Measurements from ENCODE around the gene COL23A1. TPM values are rescaled to one million over a fixed set of nuclear protein-coding genes. Genes with fewer than 3 reads are reported as not detected.

The COL23A1 gene
- total and polyA plus RNA-seq, 2 donors (not counting 1 experiment from before 2014, with no cell fraction given): not detected

DNA sequence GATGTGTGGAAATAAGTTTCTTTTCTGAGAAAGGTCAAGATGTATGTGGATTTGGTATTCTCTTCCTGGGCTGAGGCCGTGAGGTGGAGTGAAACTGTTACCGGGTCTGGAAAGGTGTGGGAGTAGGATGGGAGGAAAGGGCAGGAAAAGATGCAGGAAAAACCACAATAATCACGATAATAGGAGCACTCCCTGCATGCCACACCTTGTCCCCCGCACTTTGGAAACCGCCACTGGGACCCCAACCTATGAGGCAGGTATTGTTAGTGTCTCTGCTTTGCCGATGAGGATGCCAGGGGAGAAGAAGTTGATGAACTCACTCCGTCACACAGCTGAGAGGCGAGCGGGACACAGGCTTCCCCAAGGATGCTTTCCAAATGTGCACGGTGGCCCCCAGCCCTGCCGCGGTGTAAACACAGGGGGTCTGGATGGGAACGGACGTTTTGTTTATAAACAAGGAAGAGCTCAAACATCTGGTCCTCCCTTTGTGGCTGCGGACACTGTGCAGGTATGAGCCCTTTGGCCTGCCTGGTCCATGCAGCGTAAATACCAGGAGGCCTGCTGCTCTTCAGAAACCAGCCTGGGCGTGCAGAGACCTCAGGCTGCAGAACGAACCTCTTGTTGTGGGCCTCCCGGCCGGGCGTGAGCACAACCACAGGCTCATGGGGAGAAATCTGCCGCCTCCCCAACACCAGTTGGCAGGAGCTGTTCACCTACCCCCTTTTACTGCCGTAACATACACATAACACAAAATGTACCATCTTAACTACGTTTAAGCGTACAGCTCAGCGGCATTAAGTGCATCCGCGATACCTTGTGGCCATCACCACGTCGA lies 126.7 kb downstream of the COL23A1 start:
- Histone ChIP-seq H3K79me2 (ENCODE audit: control insufficient read depth, insufficient read depth, low read length) (no peaks in the 10 kb centered on the region), H3K27ac (ENCODE audit: insufficient read depth, low read length) (no peak overlapping the region), H3K9ac (ENCODE audit: insufficient read depth, low read length) (no peak overlapping the region), H2AFZ (ENCODE audit: low read length) (no peak overlapping the region), H4K20me1 (ENCODE audit: control insufficient read depth, extremely low read depth, insufficient read depth, low read length) (no peaks in the 10 kb centered on the region), H3K9me3 (ENCODE audit: control insufficient read depth, insufficient read depth, low read depth, low read length) (no peaks in the 10 kb centered on the region), H3K4me3 (replicated peaks in 1 of 4; ENCODE audit: control extremely low read depth in 1 of 4, insufficient read depth in 1 of 4, low read depth in 3 of 4, low read length in 4 of 4) (no peak overlapping the region), H3K36me3 (ENCODE audit: control insufficient read depth, insufficient read depth, low read length) (no peaks in the 10 kb centered on the region), H3K4me1 (ENCODE audit: control insufficient read depth, extremely low read depth, insufficient read depth, low read length) (peaks cover 8% of the 10 kb centered on the region), H3K27me3 (ENCODE audit: control insufficient read depth, insufficient read depth, low read length) (no peaks in the 10 kb centered on the region), H3K4me2 (ENCODE audit: extremely low read depth, insufficient read depth, low read length) (no peak overlapping the region)
- DNase-seq (ENCODE audit: low read depth in 2 of 2): no peak
- no peak for TF ChIP-seq EZH2 (IDR thresholded peaks at IDR 0.05; ENCODE audit: low read length, missing control alignments)
- TF ChIP-seq, protein P1, sequence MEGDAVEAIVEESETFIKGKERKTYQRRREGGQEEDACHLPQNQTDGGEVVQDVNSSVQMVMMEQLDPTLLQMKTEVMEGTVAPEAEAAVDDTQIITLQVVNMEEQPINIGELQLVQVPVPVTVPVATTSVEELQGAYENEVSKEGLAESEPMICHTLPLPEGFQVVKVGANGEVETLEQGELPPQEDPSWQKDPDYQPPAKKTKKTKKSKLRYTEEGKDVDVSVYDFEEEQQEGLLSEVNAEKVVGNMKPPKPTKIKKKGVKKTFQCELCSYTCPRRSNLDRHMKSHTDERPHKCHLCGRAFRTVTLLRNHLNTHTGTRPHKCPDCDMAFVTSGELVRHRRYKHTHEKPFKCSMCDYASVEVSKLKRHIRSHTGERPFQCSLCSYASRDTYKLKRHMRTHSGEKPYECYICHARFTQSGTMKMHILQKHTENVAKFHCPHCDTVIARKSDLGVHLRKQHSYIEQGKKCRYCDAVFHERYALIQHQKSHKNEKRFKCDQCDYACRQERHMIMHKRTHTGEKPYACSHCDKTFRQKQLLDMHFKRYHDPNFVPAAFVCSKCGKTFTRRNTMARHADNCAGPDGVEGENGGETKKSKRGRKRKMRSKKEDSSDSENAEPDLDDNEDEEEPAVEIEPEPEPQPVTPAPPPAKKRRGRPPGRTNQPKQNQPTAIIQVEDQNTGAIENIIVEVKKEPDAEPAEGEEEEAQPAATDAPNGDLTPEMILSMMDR (conservative IDR thresholded peaks at IDR 0.05 in 1 of 2, IDR thresholded peaks at IDR 0.05 in 1 of 2; ENCODE audit: low read depth in 1 of 2, low read length in 2 of 2): no peak

DNA sequence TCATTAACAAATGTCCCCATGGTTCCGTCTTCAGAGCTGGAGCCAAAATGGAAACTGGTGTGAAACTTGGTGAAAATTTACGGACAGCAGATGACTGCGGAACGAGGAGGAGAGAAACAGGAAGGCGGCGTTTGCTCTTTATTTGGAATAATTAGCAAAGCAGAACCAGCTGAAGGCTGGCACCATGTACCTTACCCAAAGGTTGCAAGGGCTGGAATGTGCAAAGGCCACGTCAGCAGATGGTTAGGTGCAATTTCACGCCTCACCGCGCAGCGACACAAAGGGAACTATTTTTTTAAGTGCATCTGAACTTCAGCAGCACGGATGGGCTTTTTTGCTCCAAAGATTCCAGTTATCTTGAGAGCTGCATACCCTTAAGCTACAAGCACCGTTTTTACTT lies 127.4 kb downstream of the COL23A1 start:
- Histone ChIP-seq H3K9ac (ENCODE audit: insufficient read depth, low read length) (no peak overlapping the region), H3K4me3 (replicated peaks in 1 of 4; ENCODE audit: control extremely low read depth in 1 of 4, insufficient read depth in 1 of 4, low read depth in 3 of 4, low read length in 4 of 4) (no peak overlapping the region), H3K27ac (ENCODE audit: insufficient read depth, low read length) (no peak overlapping the region)

DNA sequence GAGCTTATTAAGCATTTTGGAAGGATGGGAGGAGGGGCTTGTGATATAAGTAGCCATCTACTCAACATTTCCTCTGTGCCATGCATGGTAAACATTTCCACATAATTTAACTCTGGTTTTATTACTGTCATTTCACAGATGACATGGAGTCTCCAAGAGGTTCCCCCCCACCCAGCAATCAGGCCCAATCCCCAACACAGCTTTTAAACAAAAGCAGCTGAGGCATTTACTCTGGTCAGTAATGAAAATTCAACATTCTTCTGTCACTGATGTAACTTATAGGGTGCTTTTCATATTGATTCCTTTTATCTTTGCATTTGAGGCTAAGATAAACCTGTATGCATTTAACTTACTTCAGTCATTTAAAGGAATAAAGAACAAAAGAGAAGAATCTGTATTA lies 128.1 kb downstream of the COL23A1 start:
- Histone ChIP-seq H3K9ac (ENCODE audit: insufficient read depth, low read length) (no peak overlapping the region), H3K9me3 (ENCODE audit: control insufficient read depth, insufficient read depth, low read depth, low read length) (no peaks in the 10 kb centered on the region), H3K4me3 (replicated peaks in 1 of 4; ENCODE audit: control extremely low read depth in 1 of 4, insufficient read depth in 1 of 4, low read depth in 3 of 4, low read length in 4 of 4) (no peak overlapping the region), H3K79me2 (ENCODE audit: control insufficient read depth, insufficient read depth, low read length) (no peaks in the 10 kb centered on the region), H3K4me1 (ENCODE audit: control insufficient read depth, extremely low read depth, insufficient read depth, low read length) (peaks cover 2% of the 10 kb centered on the region), H3K27ac (ENCODE audit: insufficient read depth, low read length) (no peak overlapping the region), H3K36me3 (ENCODE audit: control insufficient read depth, insufficient read depth, low read length) (no peaks in the 10 kb centered on the region), H3K27me3 (ENCODE audit: control insufficient read depth, insufficient read depth, low read length) (no peaks in the 10 kb centered on the region), H3K4me2 (ENCODE audit: extremely low read depth, insufficient read depth, low read length) (no peak overlapping the region), H4K20me1 (ENCODE audit: control insufficient read depth, extremely low read depth, insufficient read depth, low read length) (no peaks in the 10 kb centered on the region), H2AFZ (ENCODE audit: low read length) (no peak overlapping the region)
- DNase-seq (ENCODE audit: low read depth in 2 of 2): no peak
- no peak for TF ChIP-seq EZH2 (IDR thresholded peaks at IDR 0.05; ENCODE audit: low read length, missing control alignments)
- TF ChIP-seq, protein P1 (conservative IDR thresholded peaks at IDR 0.05 in 1 of 2, IDR thresholded peaks at IDR 0.05 in 1 of 2; ENCODE audit: low read depth in 1 of 2, low read length in 2 of 2): no peak

More for the DNA sequence above, 127.4 kb downstream of the COL23A1 start:
- peaks cover 5% of the 10 kb centered on the region for H3K4me1 ChIP-seq (ENCODE audit: control insufficient read depth, extremely low read depth, insufficient read depth, low read length)
- no peaks in the 10 kb centered on the region for H4K20me1 ChIP-seq (ENCODE audit: control insufficient read depth, extremely low read depth, insufficient read depth, low read length)
- no peaks in the 10 kb centered on the region for H3K9me3 ChIP-seq (ENCODE audit: control insufficient read depth, insufficient read depth, low read depth, low read length)
- no peaks in the 10 kb centered on the region for H3K36me3 ChIP-seq (ENCODE audit: control insufficient read depth, insufficient read depth, low read length)
- H2AFZ ChIP-seq (ENCODE audit: low read length): no peak overlapping the region
- DNase-seq (ENCODE audit: low read depth in 2 of 2): no peak
- no peaks in the 10 kb centered on the region for H3K79me2 ChIP-seq (ENCODE audit: control insufficient read depth, insufficient read depth, low read length)
- no peaks in the 10 kb centered on the region for H3K27me3 ChIP-seq (ENCODE audit: control insufficient read depth, insufficient read depth, low read length)
- no peak overlapping the region for H3K4me2 ChIP-seq (ENCODE audit: extremely low read depth, insufficient read depth, low read length)
- TF ChIP-seq, protein P1 (conservative IDR thresholded peaks at IDR 0.05 in 1 of 2, IDR thresholded peaks at IDR 0.05 in 1 of 2; ENCODE audit: low read depth in 1 of 2, low read length in 2 of 2): no peak
- no peak for TF ChIP-seq EZH2 (IDR thresholded peaks at IDR 0.05; ENCODE audit: low read length, missing control alignments)

All from fibroblast of lung (primary cell).